GM12872 (cell line): ENCODE results near the gene NOCT.

ENCODE experiments used
- TF ChIP-seq, protein P1 (sequence below): IDR thresholded peaks from 3 replicates; pipeline ENCODE4 v1.5.1; 2011; ENCODE audit warnings: low read depth, mild to moderate bottlenecking, low read length, moderate library complexity; ENCODE audit not compliant: insufficient read depth

The NOCT gene

DNA sequence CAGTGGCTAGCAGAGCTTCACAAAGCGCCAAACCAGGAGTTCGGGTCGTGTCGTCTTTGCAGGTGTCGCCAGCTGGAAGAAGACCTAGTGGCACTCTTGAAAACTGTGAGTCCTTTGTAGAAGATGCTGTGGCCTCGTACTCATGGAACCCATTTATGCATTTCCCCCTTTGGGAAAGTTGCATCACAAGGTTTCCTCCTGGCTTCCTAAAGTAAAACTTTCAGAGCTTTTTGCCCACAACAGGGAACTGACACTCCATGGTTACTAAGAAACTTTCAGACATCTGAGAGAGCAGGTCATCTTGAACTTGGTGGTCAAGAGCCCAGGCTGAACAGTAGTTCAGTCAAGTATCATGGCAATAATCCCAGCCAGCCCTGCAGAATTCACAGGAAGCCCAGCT is 15.9 kb upstream of the NOCT start:
- TF ChIP-seq, protein P1, sequence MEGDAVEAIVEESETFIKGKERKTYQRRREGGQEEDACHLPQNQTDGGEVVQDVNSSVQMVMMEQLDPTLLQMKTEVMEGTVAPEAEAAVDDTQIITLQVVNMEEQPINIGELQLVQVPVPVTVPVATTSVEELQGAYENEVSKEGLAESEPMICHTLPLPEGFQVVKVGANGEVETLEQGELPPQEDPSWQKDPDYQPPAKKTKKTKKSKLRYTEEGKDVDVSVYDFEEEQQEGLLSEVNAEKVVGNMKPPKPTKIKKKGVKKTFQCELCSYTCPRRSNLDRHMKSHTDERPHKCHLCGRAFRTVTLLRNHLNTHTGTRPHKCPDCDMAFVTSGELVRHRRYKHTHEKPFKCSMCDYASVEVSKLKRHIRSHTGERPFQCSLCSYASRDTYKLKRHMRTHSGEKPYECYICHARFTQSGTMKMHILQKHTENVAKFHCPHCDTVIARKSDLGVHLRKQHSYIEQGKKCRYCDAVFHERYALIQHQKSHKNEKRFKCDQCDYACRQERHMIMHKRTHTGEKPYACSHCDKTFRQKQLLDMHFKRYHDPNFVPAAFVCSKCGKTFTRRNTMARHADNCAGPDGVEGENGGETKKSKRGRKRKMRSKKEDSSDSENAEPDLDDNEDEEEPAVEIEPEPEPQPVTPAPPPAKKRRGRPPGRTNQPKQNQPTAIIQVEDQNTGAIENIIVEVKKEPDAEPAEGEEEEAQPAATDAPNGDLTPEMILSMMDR: no peak

DNA sequence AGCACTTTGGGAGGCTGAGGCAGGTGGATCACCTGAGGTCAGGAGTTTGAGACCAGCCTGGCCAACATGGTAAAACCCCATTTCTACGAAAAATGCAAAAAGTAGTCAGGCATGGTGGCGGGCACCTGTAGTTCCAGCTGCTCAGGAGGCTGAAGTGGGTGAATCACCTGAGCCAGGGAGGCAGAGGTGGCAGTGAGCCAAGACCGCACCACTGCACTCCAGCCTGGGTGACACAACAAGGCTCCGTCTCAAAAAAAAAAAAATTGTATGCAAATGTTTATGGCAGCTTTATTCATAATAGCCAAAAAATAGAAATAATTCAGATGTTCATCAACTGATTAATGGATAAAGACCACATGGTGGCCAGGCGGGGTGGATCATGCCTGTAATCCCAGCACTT is 9.8 kb upstream of the NOCT start:
- TF ChIP-seq, protein P1: no peak

DNA sequence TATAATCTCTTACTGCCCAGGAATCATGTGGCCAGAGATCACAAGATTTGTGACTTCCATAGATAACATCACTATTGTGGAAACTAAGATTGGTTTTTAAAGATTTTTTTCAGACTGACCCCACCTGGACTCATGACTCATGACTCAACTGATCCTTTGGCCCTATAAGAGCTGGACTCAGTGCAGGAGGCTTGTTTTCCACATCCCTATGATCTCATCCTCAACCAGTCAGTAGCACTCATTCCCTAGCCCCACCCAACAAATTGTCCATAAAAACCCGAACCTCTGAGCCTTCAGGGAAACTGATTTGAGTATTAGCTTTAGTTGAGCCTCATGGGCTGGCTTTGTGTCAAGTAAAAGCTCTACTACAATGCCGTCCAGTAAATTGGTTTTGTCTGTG is 7.9 kb upstream of the NOCT start:
- TF ChIP-seq, protein P1: no peak

DNA sequence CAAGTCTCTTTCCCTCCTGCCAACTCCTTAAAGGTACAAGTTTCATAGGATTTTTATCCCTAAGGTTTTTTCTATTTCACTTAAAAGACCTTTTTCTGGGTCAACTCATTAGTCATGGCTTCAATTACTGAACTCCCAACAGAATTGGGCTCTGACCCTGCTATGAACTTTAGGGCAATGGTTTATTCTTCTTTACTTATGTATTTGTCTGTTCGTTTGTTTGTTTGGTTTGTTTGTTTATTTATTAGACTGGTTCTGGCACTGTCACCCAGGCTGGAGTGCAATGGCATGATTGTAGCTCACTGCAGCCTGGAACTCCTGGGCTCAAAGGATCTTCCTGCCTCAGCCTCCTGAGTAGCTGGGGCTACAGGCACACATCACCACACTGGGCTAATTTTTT is 5.9 kb upstream of the NOCT start:
- TF ChIP-seq, protein P1: no peak

DNA sequence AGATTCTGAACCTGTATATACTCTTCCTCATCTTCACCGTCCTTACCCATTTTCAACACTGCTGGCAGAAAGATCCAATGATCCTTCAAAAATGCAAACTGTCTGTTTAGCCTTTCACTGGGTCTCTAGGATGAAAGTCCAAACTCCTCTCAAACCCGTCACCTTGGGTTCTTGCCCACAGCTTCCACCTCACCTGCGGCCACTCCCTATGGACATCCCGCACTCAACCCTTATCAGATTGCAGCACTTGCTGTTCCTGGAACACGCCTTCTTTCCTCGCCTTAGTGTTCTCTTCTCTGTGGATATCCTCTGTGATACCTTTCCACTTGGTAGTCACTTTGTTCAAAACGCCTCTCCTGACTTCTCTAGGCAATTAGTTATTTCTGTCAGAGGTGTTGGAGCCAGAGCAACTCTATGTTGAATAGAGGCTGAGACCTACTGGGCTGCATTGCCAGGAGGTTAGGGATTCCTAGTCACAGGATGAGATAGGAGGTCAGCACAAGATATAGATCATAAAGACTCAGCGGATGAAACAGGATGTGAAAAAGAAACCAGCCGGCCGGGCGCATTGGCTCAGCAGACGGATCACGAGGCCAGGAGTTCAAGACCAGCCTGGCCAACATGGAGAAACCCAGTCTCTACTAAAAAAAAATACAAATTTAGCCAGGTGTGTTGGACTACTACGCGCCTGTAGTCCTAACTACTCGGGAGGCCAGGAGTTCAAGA is 4.2 kb upstream of the NOCT start:
- TF ChIP-seq, protein P1: no peak

DNA sequence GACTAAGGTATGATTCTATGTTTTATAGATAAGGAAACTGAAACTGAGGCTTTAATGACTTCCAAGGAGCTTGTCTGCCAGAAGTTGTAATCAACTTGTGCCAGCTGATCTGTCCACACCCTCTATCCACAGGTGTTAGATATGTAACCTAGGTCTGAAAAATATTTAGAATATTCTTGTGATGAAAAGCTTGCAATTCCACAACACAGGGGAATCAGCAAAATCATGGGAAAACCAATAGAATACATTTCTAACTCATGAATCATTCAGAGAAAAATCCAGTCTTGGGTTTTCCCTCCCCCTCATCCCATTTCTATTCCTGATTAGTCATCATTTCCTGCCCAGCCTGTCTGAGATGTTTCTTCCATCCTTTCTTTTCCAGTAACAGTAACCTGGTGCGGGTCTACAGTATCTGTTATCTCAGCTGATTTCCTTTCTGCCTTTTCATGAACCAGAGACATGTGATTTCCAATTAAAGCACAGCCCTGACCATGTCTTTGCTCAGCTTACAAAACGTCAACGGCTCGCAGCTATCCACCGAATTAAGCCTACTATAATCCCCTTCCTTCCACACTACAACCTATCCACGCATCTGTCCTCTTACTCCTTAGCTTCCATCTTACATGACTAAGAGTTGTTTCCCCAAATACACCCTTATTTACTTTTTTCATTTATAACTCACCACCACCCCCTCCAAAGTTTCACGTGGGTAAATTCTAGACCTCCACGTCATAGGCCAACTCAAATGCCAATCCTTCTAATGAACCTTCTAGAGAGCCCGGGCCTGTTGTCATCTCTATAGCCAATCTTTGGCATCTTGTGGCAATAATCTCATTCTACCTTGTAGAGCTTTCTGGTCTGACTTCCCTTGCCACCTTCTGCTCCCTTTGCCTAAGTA is 961 bp upstream of the NOCT start:
- TF ChIP-seq, protein P1: no peak

DNA sequence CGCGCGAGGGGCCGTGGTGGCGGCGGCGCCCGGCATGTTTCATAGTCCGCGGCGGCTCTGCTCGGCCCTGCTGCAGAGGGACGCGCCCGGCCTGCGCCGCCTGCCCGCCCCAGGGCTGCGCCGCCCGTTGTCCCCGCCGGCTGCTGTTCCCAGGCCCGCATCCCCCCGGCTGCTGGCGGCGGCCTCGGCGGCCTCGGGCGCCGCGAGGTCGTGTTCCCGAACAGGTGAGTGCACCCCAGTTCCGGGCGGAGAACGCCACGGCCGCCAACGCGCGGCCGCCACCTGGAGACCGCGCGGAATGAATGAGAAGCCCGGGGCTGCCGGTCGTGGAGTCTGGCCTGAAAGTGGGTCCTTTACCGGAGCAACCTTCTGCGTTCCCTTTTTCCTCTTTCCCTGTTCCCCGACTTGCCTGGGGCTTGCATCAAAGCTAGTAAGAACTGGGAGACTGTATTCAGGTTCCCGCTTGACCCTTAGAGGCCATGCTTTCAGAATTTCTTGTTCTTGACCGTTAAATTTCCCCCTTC is 429 bp downstream of the NOCT start:
- TF ChIP-seq, protein P1: peak; percentile 20; the same call in 1 of the 3 replicates
